ENCODE data around the gene SMCO2.

Gene SMCO2

GRCh38 chr12:27446436-27446835 lies at the start of gene SMCO2:
SMCO2 (plus strand) TSS chr12:27446736; CDS start chr12:27470632, 23,896 bp downstream.
- H3K4me3 ChIP-seq (ENCODE audit: insufficient read length, low read depth) = no peak within 1 kb of the TSS
- TF ChIP-seq SUZ12 (IDR thresholded peaks at IDR 0.05; ENCODE audit: extremely low read depth, insufficient read depth, insufficient read length) (no peak), ZNF274 (IDR thresholded peaks at IDR 0.05; ENCODE audit: low read depth, low read length) (no peak), YY1 (IDR thresholded peaks at IDR 0.05; ENCODE audit: insufficient read depth, insufficient read length) (no peak)
- no peak within 1 kb of the TSS for H3K9ac ChIP-seq (ENCODE audit: insufficient read length, low read depth)

GRCh38 chr12:27398466-27398865 lies 48.1 kb upstream of the SMCO2 start:
- DNase-seq (ENCODE audit: low read depth, low spot score) = no peak
- no peaks in the 10 kb centered on the region for H3K9me3 ChIP-seq (ENCODE audit: insufficient read depth, low read length)
- no peak overlapping the region for H3K9ac ChIP-seq (ENCODE audit: insufficient read length, low read depth)
- TF ChIP-seq YY1 (IDR thresholded peaks at IDR 0.05; ENCODE audit: insufficient read depth, insufficient read length) = no peak
- TF ChIP-seq ZNF274 (IDR thresholded peaks at IDR 0.05; ENCODE audit: low read depth, low read length) = no peak
- no peak for TF ChIP-seq SUZ12 (IDR thresholded peaks at IDR 0.05; ENCODE audit: extremely low read depth, insufficient read depth, insufficient read length)
- no peaks in the 10 kb centered on the region for H3K27me3 ChIP-seq (ENCODE audit: insufficient read depth, insufficient read length)
- H3K4me3 ChIP-seq (ENCODE audit: insufficient read length, low read depth) = no peak overlapping the region
- no peaks in the 10 kb centered on the region for H3K4me1 ChIP-seq (ENCODE audit: insufficient read depth, insufficient read length)
- H3K36me3 ChIP-seq (ENCODE audit: insufficient read depth, insufficient read length, low read length) = peaks cover 5% of the 10 kb centered on the region

More at GRCh38 chr12:27446436-27446835, at the start of gene SMCO2:
- Histone ChIP-seq H3K9me3 (ENCODE audit: insufficient read depth, low read length) (peaks cover 5% of the 10 kb centered on the region; the same call in 1 of the 2 replicates), H3K4me1 (ENCODE audit: insufficient read depth, insufficient read length) (no peaks in the 10 kb centered on the region), H3K36me3 (ENCODE audit: insufficient read depth, insufficient read length, low read length) (no peaks in the 10 kb centered on the region), H3K27me3 (ENCODE audit: insufficient read depth, insufficient read length) (no peaks in the 10 kb centered on the region)
- no peak for DNase-seq (ENCODE audit: low read depth, low spot score)

- Histone ChIP-seq H3K9me3 (ENCODE audit: insufficient read depth, low read length) (peaks cover 5% of the 10 kb centered on the region), H3K4me3 (ENCODE audit: insufficient read length, low read depth) (no peak overlapping the region), H3K4me1 (ENCODE audit: insufficient read depth, insufficient read length) (no peaks in the 10 kb centered on the region), H3K9ac (ENCODE audit: insufficient read length, low read depth) (no peak overlapping the region), H3K27me3 (ENCODE audit: insufficient read depth, insufficient read length) (no peaks in the 10 kb centered on the region), H3K36me3 (ENCODE audit: insufficient read depth, insufficient read length, low read length) (peaks cover 5% of the 10 kb centered on the region)
- no peak for DNase-seq (ENCODE audit: low read depth, low spot score)
- no peak for TF ChIP-seq SUZ12 (IDR thresholded peaks at IDR 0.05; ENCODE audit: extremely low read depth, insufficient read depth, insufficient read length)
- TF ChIP-seq ZNF274 (IDR thresholded peaks at IDR 0.05; ENCODE audit: low read depth, low read length) = no peak
- TF ChIP-seq YY1 (IDR thresholded peaks at IDR 0.05; ENCODE audit: insufficient read depth, insufficient read length) = no peak
Measured at GRCh38 chr12:27399074-27399473, 47.5 kb upstream of the SMCO2 start.

GRCh38 chr12:27400856-27401354 lies 45.6 kb upstream of the SMCO2 start:
- Histone ChIP-seq H3K4me1 (ENCODE audit: insufficient read depth, insufficient read length) (no peaks in the 10 kb centered on the region), H3K36me3 (ENCODE audit: insufficient read depth, insufficient read length, low read length) (peaks cover 12% of the 10 kb centered on the region), H3K27me3 (ENCODE audit: insufficient read depth, insufficient read length) (no peaks in the 10 kb centered on the region), H3K9me3 (ENCODE audit: insufficient read depth, low read length) (peaks cover 14% of the 10 kb centered on the region), H3K4me3 (ENCODE audit: insufficient read length, low read depth) (no peak overlapping the region), H3K9ac (ENCODE audit: insufficient read length, low read depth) (no peak overlapping the region)
- no peak for TF ChIP-seq SUZ12 (IDR thresholded peaks at IDR 0.05; ENCODE audit: extremely low read depth, insufficient read depth, insufficient read length)
- TF ChIP-seq ZNF274 (IDR thresholded peaks at IDR 0.05; ENCODE audit: low read depth, low read length) = no peak
- TF ChIP-seq YY1 (IDR thresholded peaks at IDR 0.05; ENCODE audit: insufficient read depth, insufficient read length) = no peak
- no peak for DNase-seq (ENCODE audit: low read depth, low spot score)

- Histone ChIP-seq H3K9ac (ENCODE audit: insufficient read length, low read depth) (no peak overlapping the region), H3K4me3 (ENCODE audit: insufficient read length, low read depth) (no peak overlapping the region), H3K36me3 (ENCODE audit: insufficient read depth, insufficient read length, low read length) (no peaks in the 10 kb centered on the region), H3K4me1 (ENCODE audit: insufficient read depth, insufficient read length) (no peaks in the 10 kb centered on the region), H3K9me3 (ENCODE audit: insufficient read depth, low read length) (no peaks in the 10 kb centered on the region), H3K27me3 (ENCODE audit: insufficient read depth, insufficient read length) (no peaks in the 10 kb centered on the region)
- DNase-seq (ENCODE audit: low read depth, low spot score) = no peak
- TF ChIP-seq ZNF274 (IDR thresholded peaks at IDR 0.05; ENCODE audit: low read depth, low read length) (no peak), SUZ12 (IDR thresholded peaks at IDR 0.05; ENCODE audit: extremely low read depth, insufficient read depth, insufficient read length) (no peak), YY1 (IDR thresholded peaks at IDR 0.05; ENCODE audit: insufficient read depth, insufficient read length) (no peak)
Measured at GRCh38 chr12:27412047-27412446, 34.5 kb upstream of the SMCO2 start.

- no peaks in the 10 kb centered on the region for H3K27me3 ChIP-seq (ENCODE audit: insufficient read depth, insufficient read length)
- no peak overlapping the region for H3K4me3 ChIP-seq (ENCODE audit: insufficient read length, low read depth)
- H3K9me3 ChIP-seq (ENCODE audit: insufficient read depth, low read length) = no peaks in the 10 kb centered on the region
- no peaks in the 10 kb centered on the region for H3K36me3 ChIP-seq (ENCODE audit: insufficient read depth, insufficient read length, low read length)
- no peak for TF ChIP-seq ZNF274 (IDR thresholded peaks at IDR 0.05; ENCODE audit: low read depth, low read length)
- TF ChIP-seq SUZ12 (IDR thresholded peaks at IDR 0.05; ENCODE audit: extremely low read depth, insufficient read depth, insufficient read length) = no peak
- TF ChIP-seq YY1 (IDR thresholded peaks at IDR 0.05; ENCODE audit: insufficient read depth, insufficient read length) = no peak
- DNase-seq (ENCODE audit: low read depth, low spot score) = no peak
- H3K4me1 ChIP-seq (ENCODE audit: insufficient read depth, insufficient read length) = peaks cover 5% of the 10 kb centered on the region
- no peak overlapping the region for H3K9ac ChIP-seq (ENCODE audit: insufficient read length, low read depth)
Measured at GRCh38 chr12:27422697-27423096, 23.8 kb upstream of the SMCO2 start.

- H3K36me3 ChIP-seq (ENCODE audit: insufficient read depth, insufficient read length, low read length) = no peaks in the 10 kb centered on the region
- H3K4me1 ChIP-seq (ENCODE audit: insufficient read depth, insufficient read length) = peaks cover 5% of the 10 kb centered on the region
- no peaks in the 10 kb centered on the region for H3K9me3 ChIP-seq (ENCODE audit: insufficient read depth, low read length)
- no peaks in the 10 kb centered on the region for H3K27me3 ChIP-seq (ENCODE audit: insufficient read depth, insufficient read length)
- TF ChIP-seq ZNF274 (IDR thresholded peaks at IDR 0.05; ENCODE audit: low read depth, low read length) = no peak
- TF ChIP-seq YY1 (IDR thresholded peaks at IDR 0.05; ENCODE audit: insufficient read depth, insufficient read length) = no peak
- DNase-seq (ENCODE audit: low read depth, low spot score) = peak; percentile 63
- no peak overlapping the region for H3K9ac ChIP-seq (ENCODE audit: insufficient read length, low read depth)
- H3K4me3 ChIP-seq (ENCODE audit: insufficient read length, low read depth) = no peak overlapping the region
Measured at GRCh38 chr12:27424631-27425230, 21.8 kb upstream of the SMCO2 start.
